ENCODE measurements around the gene ACACB. TPM values are rescaled to one million over a fixed set of nuclear protein-coding genes. Genes with fewer than 3 reads are reported as not detected.

The ACACB gene
- total RNA-seq, 1 donor from 2014 or later, result 6.3 TPM

DNA sequence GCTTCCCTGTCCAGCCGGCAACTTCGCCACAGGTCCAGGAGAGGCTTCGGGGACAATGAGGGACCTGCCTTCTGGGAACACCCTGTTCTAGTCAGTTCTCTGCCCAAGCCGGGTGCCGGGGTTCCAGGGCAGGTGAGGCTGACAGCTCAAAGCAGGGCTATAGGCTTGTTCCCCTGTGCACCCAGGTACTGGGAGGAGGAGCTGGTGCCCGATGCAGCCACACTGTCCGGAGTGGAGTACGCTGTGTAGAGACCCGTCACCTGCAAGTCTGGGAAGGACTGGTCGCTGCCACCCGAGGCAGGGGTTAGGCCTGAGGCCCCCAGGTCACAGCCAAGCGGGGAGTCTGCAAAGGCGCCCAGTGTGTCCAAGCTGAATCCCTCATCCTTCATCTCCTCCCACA, 163.1 kb downstream of the ACACB start:
- CTCF ChIA-PET, result no interaction called here
- TF ChIP-seq, protein P1, sequence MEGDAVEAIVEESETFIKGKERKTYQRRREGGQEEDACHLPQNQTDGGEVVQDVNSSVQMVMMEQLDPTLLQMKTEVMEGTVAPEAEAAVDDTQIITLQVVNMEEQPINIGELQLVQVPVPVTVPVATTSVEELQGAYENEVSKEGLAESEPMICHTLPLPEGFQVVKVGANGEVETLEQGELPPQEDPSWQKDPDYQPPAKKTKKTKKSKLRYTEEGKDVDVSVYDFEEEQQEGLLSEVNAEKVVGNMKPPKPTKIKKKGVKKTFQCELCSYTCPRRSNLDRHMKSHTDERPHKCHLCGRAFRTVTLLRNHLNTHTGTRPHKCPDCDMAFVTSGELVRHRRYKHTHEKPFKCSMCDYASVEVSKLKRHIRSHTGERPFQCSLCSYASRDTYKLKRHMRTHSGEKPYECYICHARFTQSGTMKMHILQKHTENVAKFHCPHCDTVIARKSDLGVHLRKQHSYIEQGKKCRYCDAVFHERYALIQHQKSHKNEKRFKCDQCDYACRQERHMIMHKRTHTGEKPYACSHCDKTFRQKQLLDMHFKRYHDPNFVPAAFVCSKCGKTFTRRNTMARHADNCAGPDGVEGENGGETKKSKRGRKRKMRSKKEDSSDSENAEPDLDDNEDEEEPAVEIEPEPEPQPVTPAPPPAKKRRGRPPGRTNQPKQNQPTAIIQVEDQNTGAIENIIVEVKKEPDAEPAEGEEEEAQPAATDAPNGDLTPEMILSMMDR (IDR thresholded peaks at IDR 0.05), result no peak
- POLR2A ChIA-PET, result no interaction called here
- DNase-seq, result no peak
- no peaks in the 10 kb centered on the region for H3K9me3 Mint-ChIP-seq
- intact Hi-C loops (cut with micrococcal nuclease), result no loop called here
- peaks cover 4% of the 10 kb centered on the region for H3K27me3 Mint-ChIP-seq
- H3K4me1 Mint-ChIP-seq, result no peaks in the 10 kb centered on the region
- no peak for ATAC-seq (ENCODE audit: low read depth)
- no peak overlapping the region for H3K27ac Mint-ChIP-seq
- no peaks in the 10 kb centered on the region for H3K36me3 Mint-ChIP-seq (ENCODE audit: low read depth)
- no peak overlapping the region for H3K4me3 Mint-ChIP-seq

DNA sequence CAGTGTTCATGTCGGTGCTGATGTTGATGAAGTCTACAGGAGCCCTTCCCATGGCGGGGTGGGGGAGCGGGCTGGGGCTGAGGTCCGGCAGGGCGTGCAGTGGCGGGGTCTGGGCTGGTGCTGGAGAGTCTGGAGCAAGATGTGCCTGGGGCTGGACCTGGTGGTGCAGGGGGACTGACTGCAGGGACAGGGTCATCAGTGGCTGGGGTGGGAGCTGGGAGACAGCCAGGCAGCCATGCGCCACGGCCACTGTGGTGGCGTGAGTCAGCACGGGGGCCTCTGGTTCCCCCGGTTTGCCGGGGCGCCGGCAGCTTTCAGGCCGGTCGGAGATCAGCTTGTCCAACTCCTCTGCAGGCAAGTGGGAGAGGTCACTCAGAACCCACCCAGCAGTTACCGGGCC, 165.1 kb downstream of the ACACB start:
- no peak overlapping the region for H3K4me3 Mint-ChIP-seq
- POLR2A ChIA-PET, result no interaction called here
- TF ChIP-seq, protein P1 (IDR thresholded peaks at IDR 0.05), result no peak
- no peaks in the 10 kb centered on the region for H3K36me3 Mint-ChIP-seq (ENCODE audit: low read depth)
- DNase-seq (no peak), ATAC-seq (ENCODE audit: low read depth) (no peak)
- H3K27me3 Mint-ChIP-seq, result no peaks in the 10 kb centered on the region
- H3K9me3 Mint-ChIP-seq, result no peaks in the 10 kb centered on the region
- intact Hi-C loops (cut with micrococcal nuclease), result no loop called here
- no peaks in the 10 kb centered on the region for H3K4me1 Mint-ChIP-seq
- H3K27ac Mint-ChIP-seq, result no peak overlapping the region
- CTCF ChIA-PET, result no interaction called here

DNA sequence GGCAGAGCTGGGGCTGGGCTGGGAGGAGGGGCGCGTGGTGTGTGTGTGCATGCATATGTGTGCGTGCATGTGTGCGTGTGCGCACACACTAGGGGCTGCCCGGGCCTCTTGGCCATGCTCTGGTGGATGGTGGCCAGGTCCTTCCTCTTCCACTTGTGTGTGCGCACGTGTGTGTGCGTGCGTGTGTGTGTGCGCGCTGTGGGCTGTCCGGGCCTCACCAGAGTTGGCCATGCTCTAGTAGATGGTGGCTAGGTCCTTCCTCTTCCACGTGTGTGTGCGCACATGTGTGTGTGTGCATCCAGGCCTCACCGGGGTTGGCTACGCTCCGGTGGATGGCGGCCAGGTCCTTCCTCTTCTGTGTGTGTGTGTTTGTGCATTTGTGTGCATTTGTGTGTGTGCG, 168.0 kb downstream of the ACACB start:
- Mint-ChIP-seq H3K27ac (no peak overlapping the region), H3K4me1 (no peaks in the 10 kb centered on the region), H3K36me3 (ENCODE audit: low read depth) (no peaks in the 10 kb centered on the region), H3K27me3 (peaks cover 4% of the 10 kb centered on the region), H3K9me3 (no peaks in the 10 kb centered on the region), H3K4me3 (no peak overlapping the region)
- DNase-seq (no peak), ATAC-seq (ENCODE audit: low read depth) (no peak)
- intact Hi-C loops (cut with micrococcal nuclease), result no loop called here
- TF ChIP-seq, protein P1 (IDR thresholded peaks at IDR 0.05), result no peak
- CTCF ChIA-PET, result no interaction called here
- POLR2A ChIA-PET, result no interaction called here

DNA sequence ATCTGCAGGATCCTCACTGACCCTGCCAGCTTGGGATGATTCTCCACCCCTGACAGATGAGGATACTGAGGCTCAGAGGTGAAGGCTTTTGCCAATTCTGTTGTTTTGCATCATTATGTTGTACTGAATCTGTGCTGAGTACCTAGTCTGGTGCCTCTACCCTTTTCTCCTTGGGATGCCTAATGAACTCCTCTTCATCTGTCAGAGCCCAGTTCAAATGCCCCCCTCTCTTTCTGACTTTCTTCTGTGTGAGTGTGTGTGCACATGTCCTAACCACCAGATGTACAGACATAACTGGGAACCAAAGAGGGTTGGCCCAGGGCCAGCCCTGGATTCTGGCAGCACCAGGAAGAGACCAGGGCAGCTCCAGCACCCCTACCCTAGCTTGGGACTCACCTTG, 169.9 kb downstream of the ACACB start:
- H3K27ac Mint-ChIP-seq, result no peak overlapping the region
- intact Hi-C loops (cut with micrococcal nuclease), result no loop called here
- no peaks in the 10 kb centered on the region for H3K9me3 Mint-ChIP-seq
- no peaks in the 10 kb centered on the region for H3K4me1 Mint-ChIP-seq
- no peak overlapping the region for H3K4me3 Mint-ChIP-seq
- CTCF ChIA-PET, result no interaction called here
- TF ChIP-seq, protein P1 (IDR thresholded peaks at IDR 0.05), result no peak
- H3K36me3 Mint-ChIP-seq (ENCODE audit: low read depth), result no peaks in the 10 kb centered on the region
- POLR2A ChIA-PET, result no interaction called here
- DNase-seq (no peak), ATAC-seq (ENCODE audit: low read depth) (no peak)
- peaks cover 8% of the 10 kb centered on the region for H3K27me3 Mint-ChIP-seq

DNA sequence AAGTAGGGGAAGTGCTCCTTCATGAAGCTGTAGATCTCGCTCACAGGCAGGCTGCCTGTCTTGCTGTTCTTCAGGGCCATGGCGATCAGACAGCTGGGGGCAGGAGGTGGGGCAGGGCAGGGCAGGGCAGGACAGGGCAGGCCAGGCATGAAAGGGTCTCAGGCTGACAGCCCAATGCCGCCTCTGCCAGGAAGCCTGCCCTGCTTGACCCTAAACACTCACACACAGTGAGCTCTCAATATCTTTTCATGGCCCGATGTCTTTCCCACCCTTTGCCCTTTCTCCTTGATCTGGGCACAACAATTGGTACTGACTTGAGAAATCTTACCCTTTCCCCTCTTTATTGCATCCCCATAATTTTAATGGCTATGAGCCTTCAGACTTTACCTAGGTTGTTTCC, 170.3 kb downstream of the ACACB start:
- peaks cover 11% of the 10 kb centered on the region for H3K27me3 Mint-ChIP-seq
- no peak for DNase-seq
- intact Hi-C loops (cut with micrococcal nuclease), result no loop called here
- H3K9me3 Mint-ChIP-seq, result no peaks in the 10 kb centered on the region
- TF ChIP-seq, protein P1 (IDR thresholded peaks at IDR 0.05), result no peak
- H3K27ac Mint-ChIP-seq, result no peak overlapping the region
- no peaks in the 10 kb centered on the region for H3K36me3 Mint-ChIP-seq (ENCODE audit: low read depth)
- POLR2A ChIA-PET, result no interaction called here
- no peaks in the 10 kb centered on the region for H3K4me1 Mint-ChIP-seq
- no peak overlapping the region for H3K4me3 Mint-ChIP-seq
- CTCF ChIA-PET, result no interaction called here
- no peak for ATAC-seq (ENCODE audit: low read depth)
